HepG2 (cell line): ENCODE measurements around the gene FOSL2. TPM values are rescaled to one million over a fixed set of nuclear protein-coding genes. Genes with fewer than 3 reads are reported as not detected.

Source experiments
- ATF7 ChIP-seq, 2 experiments: fragments of 450-650 bp in 1 of 2; sonication (generic) in 1 of 2; formaldehyde crosslinking in 1 of 2; IDR thresholded peaks; 2 replicates each; pipeline versions ENCODE4 v1.4.0 to v1.6.1; 2016 to 2020; ENCODE audit warnings: antibody characterized with exemption in 1 of 2, mild to moderate bottlenecking in 1 of 2, missing genetic modification reagents in 1 of 2
- CBFB ChIP-seq: sonication (generic); formaldehyde crosslinking; IDR thresholded peaks from 2 replicates; pipeline ENCODE4 v1.4.0; 2020; ENCODE audit warnings: missing genetic modification reagents
- CEBPB ChIP-seq: IDR thresholded peaks from 2 replicates; pipeline ENCODE4 v1.6.1; 2011; ENCODE audit warnings: low read depth, low read length, improper control_type of control experiment, borderline replicate concordance
- MNT ChIP-seq: fragments of 450-650 bp; IDR thresholded peaks from 2 replicates; pipeline ENCODE4 v1.6.1; 2016
- MYPOP ChIP-seq: sonication (generic); formaldehyde crosslinking; IDR thresholded peaks from 2 replicates; pipeline ENCODE4 v1.8.1; 2023; ENCODE audit warnings: mild to moderate bottlenecking, moderate library complexity, missing genetic modification reagents
- RAD21 ChIP-seq: fragments of 450-650 bp; formaldehyde crosslinking; IDR thresholded peaks from 2 replicates; pipeline ENCODE4 v1.5.0; 2020; ENCODE audit warnings: mild to moderate bottlenecking
- RORA ChIP-seq: sonication (generic); formaldehyde crosslinking; IDR thresholded peaks from 2 replicates; pipeline ENCODE4 v1.5.0; 2020; ENCODE audit warnings: mild to moderate bottlenecking, missing genetic modification reagents, moderate library complexity
- TRAFD1 ChIP-seq: sonication (generic); formaldehyde crosslinking; IDR thresholded peaks from 2 replicates; pipeline ENCODE4 v1.5.1; 2020; ENCODE audit warnings: missing genetic modification reagents, mild to moderate bottlenecking, borderline replicate concordance
- ZBTB4 ChIP-seq: sonication (generic); formaldehyde crosslinking; IDR thresholded peaks from 2 replicates; pipeline ENCODE4 v1.4.0; 2020; ENCODE audit warnings: missing genetic modification reagents, mild to moderate bottlenecking, borderline replicate concordance
- ZEB1 ChIP-seq: IDR thresholded peaks from 2 replicates; pipeline ENCODE4 v1.6.1; 2012; ENCODE audit warnings: mild to moderate bottlenecking, low read depth, inconsistent platforms; ENCODE audit not compliant: insufficient replicate concordance
- ZFX ChIP-seq: sonication (generic); formaldehyde crosslinking; IDR thresholded peaks from 2 replicates; pipeline ENCODE4 v1.4.0; 2020; ENCODE audit warnings: mild to moderate bottlenecking, low read depth, missing genetic modification reagents, moderate library complexity
- ZMYM2 ChIP-seq: sonication (generic); formaldehyde crosslinking; IDR thresholded peaks from 2 replicates; pipeline ENCODE4 v1.8.0; 2022; ENCODE audit warnings: mild to moderate bottlenecking, missing genetic modification reagents
- ZNF256 ChIP-seq: sonication (generic); formaldehyde crosslinking; conservative IDR thresholded peaks from 2 replicates; pipeline ENCODE4 v1.4.0; 2020; ENCODE audit warnings: missing genetic modification reagents
- ZNF850 ChIP-seq: sonication (generic); formaldehyde crosslinking; conservative IDR thresholded peaks from 2 replicates; pipeline ENCODE4 v1.9.0; 2021; ENCODE audit warnings: mild to moderate bottlenecking, missing genetic modification reagents
- ZSCAN31 ChIP-seq: sonication (generic); formaldehyde crosslinking; IDR thresholded peaks from 2 replicates; pipeline ENCODE4 v1.5.0; 2020; ENCODE audit warnings: low read depth, mild to moderate bottlenecking, missing genetic modification reagents
- polyA plus RNA-seq, 8 experiments: library from polyadenylated mRNA; depleted of rRNA in 3 of 8; stranded (reverse) in 7 of 8; unstranded in 1 of 8; fragments of >200 nt; fragmentation: Illumina TruSeq in 4 of 8; extraction: Trizol in 4 of 8; gene quantifications; 2 replicates each; pipeline versions ENCODE4 v1.2.1 to v1.2.3, GENCODE V29; 2011 to 2016; ENCODE audit warnings: low read depth in 4 of 8, missing spikeins in 1 of 8, mixed read lengths in 1 of 8; ENCODE audit not compliant: insufficient read depth in 1 of 8
- total RNA-seq, 5 experiments: library from RNA; depleted of rRNA; stranded (reverse); fragments of >200 nt; fragmentation: Illumina TruSeq; extraction: Trizol; gene quantifications; 2 replicates each; pipeline ENCODE4 v1.2.3, GENCODE V29; 2016; ENCODE audit warnings: low read depth in 1 of 5
- TF ChIP-seq, protein P1 (sequence below): sonication (generic); formaldehyde crosslinking; IDR thresholded peaks from 2 replicates; pipeline ENCODE4 v1.4.0; 2020; ENCODE audit warnings: mild to moderate bottlenecking, low read depth, missing genetic modification reagents
- TF ChIP-seq, protein P2 (sequence below): sonication (generic); formaldehyde crosslinking; IDR thresholded peaks from 2 replicates; pipeline ENCODE4 v1.8.1; 2022; ENCODE audit warnings: mild to moderate bottlenecking, missing genetic modification reagents

Gene FOSL2
- total and polyA plus RNA-seq, 2 of the 13 experiments (the other 11 are each of a cell fraction or from before 2014, with no cell fraction given) = 3.4 to 18.1 TPM

- TF ChIP-seq, protein P1, sequence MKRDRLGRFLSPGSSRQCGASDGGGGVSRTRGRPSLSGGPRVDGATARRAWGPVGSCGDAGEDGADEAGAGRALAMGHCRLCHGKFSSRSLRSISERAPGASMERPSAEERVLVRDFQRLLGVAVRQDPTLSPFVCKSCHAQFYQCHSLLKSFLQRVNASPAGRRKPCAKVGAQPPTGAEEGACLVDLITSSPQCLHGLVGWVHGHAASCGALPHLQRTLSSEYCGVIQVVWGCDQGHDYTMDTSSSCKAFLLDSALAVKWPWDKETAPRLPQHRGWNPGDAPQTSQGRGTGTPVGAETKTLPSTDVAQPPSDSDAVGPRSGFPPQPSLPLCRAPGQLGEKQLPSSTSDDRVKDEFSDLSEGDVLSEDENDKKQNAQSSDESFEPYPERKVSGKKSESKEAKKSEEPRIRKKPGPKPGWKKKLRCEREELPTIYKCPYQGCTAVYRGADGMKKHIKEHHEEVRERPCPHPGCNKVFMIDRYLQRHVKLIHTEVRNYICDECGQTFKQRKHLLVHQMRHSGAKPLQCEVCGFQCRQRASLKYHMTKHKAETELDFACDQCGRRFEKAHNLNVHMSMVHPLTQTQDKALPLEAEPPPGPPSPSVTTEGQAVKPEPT (CRISPR knock-in tag) = 0 out of 2 replicates have a peak, but pooled peaks have one; percentile 30
- TF ChIP-seq ATF7 (IDR thresholded peaks at IDR 0.05) (no peak), ATF7 (CRISPR knock-in tag; IDR thresholded peaks at IDR 0.05) (no peak), ZSCAN31 (no peak), ZNF850 (no peak), ZBTB4 (CRISPR knock-in tag) (no peak), RORA (CRISPR knock-in tag) (no peak), ZFX (CRISPR knock-in tag) (peak; percentile 33; the same call in 1 of the 2 replicates), TRAFD1 (CRISPR knock-in tag) (no peak), ZNF256 (CRISPR knock-in tag) (no peak), MYPOP (CRISPR knock-in tag) (peak; percentile 44; the same call in 1 of the 2 replicates), ZEB1 (no peak), RAD21 (peak; percentile 10; the same call in 1 of the 2 replicates), CEBPB (peak; percentile 86), MNT (no peak), ZMYM2 (CRISPR knock-in tag) (no peak), CBFB (CRISPR knock-in tag) (no peak)
- TF ChIP-seq, protein P2, sequence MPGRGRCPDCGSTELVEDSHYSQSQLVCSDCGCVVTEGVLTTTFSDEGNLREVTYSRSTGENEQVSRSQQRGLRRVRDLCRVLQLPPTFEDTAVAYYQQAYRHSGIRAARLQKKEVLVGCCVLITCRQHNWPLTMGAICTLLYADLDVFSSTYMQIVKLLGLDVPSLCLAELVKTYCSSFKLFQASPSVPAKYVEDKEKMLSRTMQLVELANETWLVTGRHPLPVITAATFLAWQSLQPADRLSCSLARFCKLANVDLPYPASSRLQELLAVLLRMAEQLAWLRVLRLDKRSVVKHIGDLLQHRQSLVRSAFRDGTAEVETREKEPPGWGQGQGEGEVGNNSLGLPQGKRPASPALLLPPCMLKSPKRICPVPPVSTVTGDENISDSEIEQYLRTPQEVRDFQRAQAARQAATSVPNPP = no peak
These were observed 2.8 kb downstream of the FOSL2 start (continued) for GRCh38 chr2:28395334-28396061.
